ENCODE measurements around the gene PIGS.

The PIGS gene

DNA sequence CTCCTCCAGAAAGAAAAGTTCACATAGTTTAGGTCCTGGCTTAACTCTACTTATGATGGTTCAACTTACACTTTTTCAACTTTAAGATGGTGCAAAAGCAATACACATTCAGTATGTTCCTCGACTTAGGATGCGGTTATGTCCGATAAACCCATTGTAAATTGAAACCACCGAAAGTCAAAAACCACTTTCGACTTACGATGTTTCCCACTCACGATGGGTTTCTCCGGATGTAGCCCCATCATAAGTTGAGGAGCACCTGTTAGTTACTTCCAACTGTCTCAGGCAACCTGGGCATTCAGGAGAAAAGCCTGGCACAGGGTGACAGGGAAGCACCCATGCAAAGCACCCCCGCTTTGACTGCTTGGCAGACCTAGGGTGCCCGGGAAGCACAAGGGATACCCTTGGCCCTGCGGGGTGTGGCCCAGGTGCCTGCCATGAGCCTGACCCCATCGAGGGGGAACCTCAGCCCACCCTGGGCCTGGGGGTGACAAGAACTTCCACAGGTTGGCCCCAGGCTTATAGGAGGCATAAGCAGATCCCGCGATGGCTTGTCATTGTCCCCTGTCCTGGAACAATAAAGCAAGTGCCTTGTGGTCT, 32.9 kb downstream of the PIGS start:
- Histone ChIP-seq H3K4me2 (ENCODE audit: low read length) (no peak overlapping the region), H3K27ac (ENCODE audit: low read depth, low read length, poor library complexity, severe bottlenecking) (no peak overlapping the region), H4K20me1 (ENCODE audit: insufficient read depth, low read length) (no peaks in the 10 kb centered on the region), H3K36me3 (ENCODE audit: insufficient read depth, low read length) (no peaks in the 10 kb centered on the region), H3K9me3 (ENCODE audit: low read length) (no peaks in the 10 kb centered on the region), H3K79me2 (ENCODE audit: insufficient read depth, low read length) (no peaks in the 10 kb centered on the region), H3K4me1 (ENCODE audit: insufficient read depth, low read length, severe bottlenecking) (no peaks in the 10 kb centered on the region), H2AFZ (ENCODE audit: low read length) (no peak overlapping the region), H3K9me2 (ENCODE audit: low read depth, low read length) (no peaks in the 10 kb centered on the region), H3K27me3 (ENCODE audit: insufficient read depth, low read length) (no peaks in the 10 kb centered on the region; the same call in 1 of the 2 replicates), H3K9ac (ENCODE audit: low read length) (no peak overlapping the region), H3F3A (ENCODE audit: insufficient read depth, low read length) (no peaks in the 10 kb centered on the region), H3K4me3 (ENCODE audit: low read depth, low read length, poor library complexity, severe bottlenecking) (no peak overlapping the region)
- TF ChIP-seq, protein P1, sequence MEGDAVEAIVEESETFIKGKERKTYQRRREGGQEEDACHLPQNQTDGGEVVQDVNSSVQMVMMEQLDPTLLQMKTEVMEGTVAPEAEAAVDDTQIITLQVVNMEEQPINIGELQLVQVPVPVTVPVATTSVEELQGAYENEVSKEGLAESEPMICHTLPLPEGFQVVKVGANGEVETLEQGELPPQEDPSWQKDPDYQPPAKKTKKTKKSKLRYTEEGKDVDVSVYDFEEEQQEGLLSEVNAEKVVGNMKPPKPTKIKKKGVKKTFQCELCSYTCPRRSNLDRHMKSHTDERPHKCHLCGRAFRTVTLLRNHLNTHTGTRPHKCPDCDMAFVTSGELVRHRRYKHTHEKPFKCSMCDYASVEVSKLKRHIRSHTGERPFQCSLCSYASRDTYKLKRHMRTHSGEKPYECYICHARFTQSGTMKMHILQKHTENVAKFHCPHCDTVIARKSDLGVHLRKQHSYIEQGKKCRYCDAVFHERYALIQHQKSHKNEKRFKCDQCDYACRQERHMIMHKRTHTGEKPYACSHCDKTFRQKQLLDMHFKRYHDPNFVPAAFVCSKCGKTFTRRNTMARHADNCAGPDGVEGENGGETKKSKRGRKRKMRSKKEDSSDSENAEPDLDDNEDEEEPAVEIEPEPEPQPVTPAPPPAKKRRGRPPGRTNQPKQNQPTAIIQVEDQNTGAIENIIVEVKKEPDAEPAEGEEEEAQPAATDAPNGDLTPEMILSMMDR (IDR thresholded peaks at IDR 0.05; ENCODE audit: low read length), result no peak
- TF ChIP-seq EZH2 (IDR thresholded peaks at IDR 0.05; ENCODE audit: borderline replicate concordance, low read length), result no peak

DNA sequence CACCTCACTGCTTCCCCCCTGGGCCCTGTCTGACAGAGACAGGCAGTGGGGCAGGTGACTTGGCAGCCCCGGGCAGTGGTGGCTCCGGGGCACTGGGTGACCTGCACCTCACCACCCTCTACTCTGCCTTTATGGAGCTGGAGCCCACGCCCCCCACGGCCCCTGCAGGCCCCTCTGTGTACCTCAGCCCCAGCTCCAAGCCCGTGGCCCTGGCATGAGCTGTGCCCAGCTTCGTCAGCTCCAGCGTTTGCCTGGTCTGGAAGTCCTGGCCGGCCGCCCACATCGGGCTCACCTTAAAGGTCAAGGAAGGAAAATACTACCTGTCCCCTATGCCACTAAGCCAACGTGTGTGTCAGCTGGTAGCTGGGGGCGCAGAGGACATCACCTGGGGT, 34.1 kb downstream of the PIGS start:
- Histone ChIP-seq H3K9me2 (ENCODE audit: low read depth, low read length) (no peaks in the 10 kb centered on the region), H4K20me1 (ENCODE audit: insufficient read depth, low read length) (no peaks in the 10 kb centered on the region), H3K9ac (ENCODE audit: low read length) (no peak overlapping the region), H3K4me1 (ENCODE audit: insufficient read depth, low read length, severe bottlenecking) (no peaks in the 10 kb centered on the region), H3K27ac (ENCODE audit: low read depth, low read length, poor library complexity, severe bottlenecking) (no peak overlapping the region), H3K79me2 (ENCODE audit: insufficient read depth, low read length) (no peaks in the 10 kb centered on the region), H2AFZ (ENCODE audit: low read length) (no peak overlapping the region), H3K4me2 (ENCODE audit: low read length) (no peak overlapping the region), H3F3A (ENCODE audit: insufficient read depth, low read length) (no peaks in the 10 kb centered on the region), H3K27me3 (ENCODE audit: insufficient read depth, low read length) (no peaks in the 10 kb centered on the region; the same call in 1 of the 2 replicates), H3K36me3 (ENCODE audit: insufficient read depth, low read length) (no peaks in the 10 kb centered on the region), H3K9me3 (ENCODE audit: low read length) (no peaks in the 10 kb centered on the region), H3K4me3 (ENCODE audit: low read depth, low read length, poor library complexity, severe bottlenecking) (no peak overlapping the region)
- TF ChIP-seq EZH2 (IDR thresholded peaks at IDR 0.05; ENCODE audit: borderline replicate concordance, low read length), result no peak
- TF ChIP-seq, protein P1 (IDR thresholded peaks at IDR 0.05; ENCODE audit: low read length), result no peak

DNA sequence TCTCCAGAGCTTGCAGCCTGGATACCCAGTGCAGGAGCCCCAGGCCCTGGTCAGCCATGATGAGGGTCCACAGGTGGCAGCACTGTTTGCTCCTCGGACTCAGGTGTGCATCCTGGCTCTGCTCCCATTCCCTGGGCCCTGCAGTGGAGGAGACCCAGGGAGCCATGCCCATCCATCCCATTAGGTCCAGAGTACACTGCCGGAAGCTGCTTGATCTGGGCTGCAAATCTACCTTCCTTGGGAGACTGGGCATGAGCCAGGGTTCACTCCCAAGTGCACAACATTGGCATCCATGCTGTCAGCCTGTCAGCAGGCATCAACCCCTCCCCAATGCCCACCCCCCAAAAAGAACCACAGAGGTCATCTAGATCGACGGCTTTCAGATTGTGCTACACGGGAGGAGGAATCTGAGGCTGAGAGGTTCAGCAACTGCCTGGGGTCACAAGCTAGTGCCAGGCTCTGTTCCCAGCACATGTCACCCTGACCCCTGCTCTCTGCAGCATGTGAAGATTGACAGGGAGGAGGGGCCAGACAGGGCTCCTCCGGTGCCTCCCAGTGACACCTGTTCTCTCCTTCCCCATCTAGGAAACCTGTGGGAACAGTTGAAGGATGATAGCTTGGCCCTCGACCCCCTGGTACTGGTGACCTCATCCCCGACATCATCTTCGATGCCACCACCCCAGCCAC, 34.6 kb downstream of the PIGS start:
- no peaks in the 10 kb centered on the region for H4K20me1 ChIP-seq (ENCODE audit: insufficient read depth, low read length)
- H3K27me3 ChIP-seq (ENCODE audit: insufficient read depth, low read length), result peaks cover 3% of the 10 kb centered on the region
- no peak for TF ChIP-seq EZH2 (IDR thresholded peaks at IDR 0.05; ENCODE audit: borderline replicate concordance, low read length)
- TF ChIP-seq, protein P1 (IDR thresholded peaks at IDR 0.05; ENCODE audit: low read length), result no peak
- no peaks in the 10 kb centered on the region for H3K36me3 ChIP-seq (ENCODE audit: insufficient read depth, low read length)
- H3K4me2 ChIP-seq (ENCODE audit: low read length), result no peak overlapping the region
- no peak overlapping the region for H3K27ac ChIP-seq (ENCODE audit: low read depth, low read length, poor library complexity, severe bottlenecking)
- H3K79me2 ChIP-seq (ENCODE audit: insufficient read depth, low read length), result no peaks in the 10 kb centered on the region
- H3K9ac ChIP-seq (ENCODE audit: low read length), result no peak overlapping the region
- no peaks in the 10 kb centered on the region for H3K4me1 ChIP-seq (ENCODE audit: insufficient read depth, low read length, severe bottlenecking)
- no peak overlapping the region for H2AFZ ChIP-seq (ENCODE audit: low read length)
- no peaks in the 10 kb centered on the region for H3K9me3 ChIP-seq (ENCODE audit: low read length)
- H3K9me2 ChIP-seq (ENCODE audit: low read depth, low read length), result no peaks in the 10 kb centered on the region
- no peak overlapping the region for H3K4me3 ChIP-seq (ENCODE audit: low read depth, low read length, poor library complexity, severe bottlenecking)
- H3F3A ChIP-seq (ENCODE audit: insufficient read depth, low read length), result no peaks in the 10 kb centered on the region
